Breast epithelium (tissue), 3 donors: Measurements from ENCODE around the gene BOD1L1.

Experiments
- POLR2AphosphoS5 ChIP-seq, 3 donors: sonication (generic); formaldehyde crosslinking; IDR thresholded peaks; one replicate each; pipeline ENCODE4 v1.6.1; 2017; ENCODE audit warnings: antibody characterized with exemption in 3 of 3
- TF ChIP-seq, protein P1 (sequence below), 3 donors: fragments of 450-650 bp; IDR thresholded peaks; one replicate each; pipeline ENCODE4 v1.5.1; 2016 to 2017; ENCODE audit warnings: antibody characterized with exemption in 3 of 3, mild to moderate bottlenecking in 3 of 3, moderate library complexity in 3 of 3

DNA sequence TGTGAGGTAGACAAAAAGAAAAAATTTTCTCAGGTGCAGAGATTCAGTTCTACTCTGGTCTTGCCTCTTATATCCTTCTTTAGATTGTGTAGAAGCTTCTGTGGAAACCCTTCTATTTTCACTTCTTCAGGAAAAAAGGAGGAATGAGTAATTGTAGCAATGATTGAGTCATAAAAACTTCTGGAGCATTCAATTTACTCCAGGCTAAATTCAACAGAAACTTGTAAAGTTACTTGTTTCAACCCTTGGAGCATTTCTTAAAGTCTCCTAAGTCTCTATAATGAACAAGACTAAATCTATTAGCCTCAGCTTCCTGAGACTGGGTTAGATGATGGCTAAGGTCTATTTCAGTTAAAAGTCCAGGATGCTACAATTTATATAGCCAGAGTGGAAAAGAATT, 29.9 kb downstream of the BOD1L1 start:
- no peak for TF ChIP-seq POLR2AphosphoS5 (IDR thresholded peaks at IDR 0.05)
- TF ChIP-seq, protein P1, sequence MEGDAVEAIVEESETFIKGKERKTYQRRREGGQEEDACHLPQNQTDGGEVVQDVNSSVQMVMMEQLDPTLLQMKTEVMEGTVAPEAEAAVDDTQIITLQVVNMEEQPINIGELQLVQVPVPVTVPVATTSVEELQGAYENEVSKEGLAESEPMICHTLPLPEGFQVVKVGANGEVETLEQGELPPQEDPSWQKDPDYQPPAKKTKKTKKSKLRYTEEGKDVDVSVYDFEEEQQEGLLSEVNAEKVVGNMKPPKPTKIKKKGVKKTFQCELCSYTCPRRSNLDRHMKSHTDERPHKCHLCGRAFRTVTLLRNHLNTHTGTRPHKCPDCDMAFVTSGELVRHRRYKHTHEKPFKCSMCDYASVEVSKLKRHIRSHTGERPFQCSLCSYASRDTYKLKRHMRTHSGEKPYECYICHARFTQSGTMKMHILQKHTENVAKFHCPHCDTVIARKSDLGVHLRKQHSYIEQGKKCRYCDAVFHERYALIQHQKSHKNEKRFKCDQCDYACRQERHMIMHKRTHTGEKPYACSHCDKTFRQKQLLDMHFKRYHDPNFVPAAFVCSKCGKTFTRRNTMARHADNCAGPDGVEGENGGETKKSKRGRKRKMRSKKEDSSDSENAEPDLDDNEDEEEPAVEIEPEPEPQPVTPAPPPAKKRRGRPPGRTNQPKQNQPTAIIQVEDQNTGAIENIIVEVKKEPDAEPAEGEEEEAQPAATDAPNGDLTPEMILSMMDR (IDR thresholded peaks at IDR 0.05): no peak
